GM12878 (cell line): ENCODE results near the gene THNSL1. TPM values are rescaled to one million over a fixed set of nuclear protein-coding genes. Genes with fewer than 3 reads are reported as not detected.

Experiments
- polyA plus RNA-seq, 11 experiments: library from polyadenylated mRNA; depleted of rRNA in 4 of 11; unstranded in 6 of 11; stranded (reverse) in 5 of 11; fragments of >200 nt; fragmentation: Nextera tagmentation in 4 of 11; fragmentation: Illumina TruSeq in 1 of 11; extraction: Ambion mirVana in 4 of 11; extraction: Trizol in 1 of 11; gene quantifications; 1 replicate in 1 of 11; 2 replicates in 10 of 11; pipeline versions ENCODE4 v1.2.1 to v1.2.3, GENCODE V29; 2011 to 2016; ENCODE audit warnings: inconsistent platforms in 2 of 11, missing spikeins in 2 of 11, low read depth in 1 of 11
- total RNA-seq, 4 experiments: library from RNA; depleted of rRNA in 3 of 4; stranded (reverse); fragments of >200 nt in 3 of 4; fragmentation: Illumina TruSeq in 1 of 4; extraction: Trizol in 1 of 4; gene quantifications; 2 replicates each; pipeline versions ENCODE4 v1.2.1 to v1.2.3, GENCODE V29; 2013 to 2021

The THNSL1 gene
- total and polyA plus RNA-seq, 10 of the 15 experiments (the other 5 are each of a cell fraction or from before 2014, with no cell fraction given), result 4.2 to 17.5 (median 6.2) TPM

Other genes starting within 250 kb of the THNSL1 start
- 5.5 and 7.3 TPM in 2 replicates for gene PRTFDC1, start 64.0 kb upstream of the THNSL1 start, total RNA-seq (2014; rRNA removed)
- 9.2 and 11.2 TPM in 2 replicates for gene PRTFDC1, start 64.0 kb upstream of the THNSL1 start, total RNA-seq (2014; rRNA removed; fragmentation: Illumina TruSeq; extraction: Trizol)
- 6.7 and 7.4 TPM in 2 replicates for gene PRTFDC1, start 64.0 kb upstream of the THNSL1 start, total RNA-seq (2021)
- gene PRTFDC1, start 64.0 kb upstream of the THNSL1 start, polyA plus RNA-seq (2011; rRNA removed), result 8.9 and 13.9 TPM in 2 replicates
- gene PRTFDC1, start 64.0 kb upstream of the THNSL1 start, polyA plus RNA-seq (2014; fragmentation: Illumina TruSeq; extraction: Trizol), result 12.5 and 14.0 TPM in 2 replicates
- 10 to 100 TPM; 13.5 to 17.3 TPM for gene PRTFDC1, start 64.0 kb upstream of the THNSL1 start, polyA plus RNA-seq (2014; fragmentation: Nextera tagmentation; extraction: Ambion mirVana)
- gene PRTFDC1, start 64.0 kb upstream of the THNSL1 start, polyA plus RNA-seq (2014; rRNA removed), result 8.0 and 10.1 TPM in 2 replicates
- gene PRTFDC1, start 64.0 kb upstream of the THNSL1 start, polyA plus RNA-seq (2016; fragmentation: Nextera tagmentation; extraction: Ambion mirVana), result 10 to 100 TPM; 13.8 to 14.2 TPM
- gene ENKUR, start 454 bp upstream of the THNSL1 start, total RNA-seq (2014; rRNA removed), result not detected in 2 replicates
- not detected in 2 replicates for gene ENKUR, start 454 bp upstream of the THNSL1 start, total RNA-seq (2014; rRNA removed; fragmentation: Illumina TruSeq; extraction: Trizol)
- gene ENKUR, start 454 bp upstream of the THNSL1 start, total RNA-seq (2021), result 0.08 TPM in 1 of 2 replicates, not detected in the other
- 0.06 TPM in 1 of 2 replicates, not detected in the other for gene ENKUR, start 454 bp upstream of the THNSL1 start, polyA plus RNA-seq (2011; rRNA removed)
- 0.01 TPM in 1 of 2 replicates, not detected in the other for gene ENKUR, start 454 bp upstream of the THNSL1 start, polyA plus RNA-seq (2014; fragmentation: Illumina TruSeq; extraction: Trizol)
- gene ENKUR, start 454 bp upstream of the THNSL1 start, polyA plus RNA-seq (2014; fragmentation: Nextera tagmentation; extraction: Ambion mirVana), result under 1 TPM; 0.05 to 0.16 TPM
- gene ENKUR, start 454 bp upstream of the THNSL1 start, polyA plus RNA-seq (2014; rRNA removed), result not detected in 2 replicates
- gene ENKUR, start 454 bp upstream of the THNSL1 start, polyA plus RNA-seq (2016; fragmentation: Nextera tagmentation; extraction: Ambion mirVana), result under 1 TPM in 1 of 2 experiments, not detected in 1; 0.19 TPM
- gene GPR158, start 158.4 kb downstream of the THNSL1 start, total RNA-seq (2014; rRNA removed), result not detected in 2 replicates
- gene GPR158, start 158.4 kb downstream of the THNSL1 start, total RNA-seq (2014; rRNA removed; fragmentation: Illumina TruSeq; extraction: Trizol), result not detected in 2 replicates
- not detected in 2 replicates for gene GPR158, start 158.4 kb downstream of the THNSL1 start, total RNA-seq (2021)
- not detected in 2 replicates for gene GPR158, start 158.4 kb downstream of the THNSL1 start, polyA plus RNA-seq (2011; rRNA removed)
- not detected in 2 replicates for gene GPR158, start 158.4 kb downstream of the THNSL1 start, polyA plus RNA-seq (2014; fragmentation: Illumina TruSeq; extraction: Trizol)
- not detected for gene GPR158, start 158.4 kb downstream of the THNSL1 start, polyA plus RNA-seq (2014; fragmentation: Nextera tagmentation; extraction: Ambion mirVana)
- not detected in 2 replicates for gene GPR158, start 158.4 kb downstream of the THNSL1 start, polyA plus RNA-seq (2014; rRNA removed)
- not detected for gene GPR158, start 158.4 kb downstream of the THNSL1 start, polyA plus RNA-seq (2016; fragmentation: Nextera tagmentation; extraction: Ambion mirVana)